Astrocyte of the spinal cord (primary cell): ENCODE data around the gene ZSCAN20.

Experiments
- DNase-seq: peaks from one replicate; pipeline ENCODE4 v3.0.0; 2011; ENCODE audit warnings: low read depth, low spot score
- H3K4me3 ChIP-seq: 2 replicates; pipeline ENCODE4 v1.5.1; 2011; ENCODE audit warnings: low read depth, mild to moderate bottlenecking, low read length, moderate library complexity
- CTCF ChIP-seq: IDR thresholded peaks from 2 replicates; pipeline ENCODE4 v1.5.1; 2012; ENCODE audit warnings: low read depth, mild to moderate bottlenecking, low read length, inconsistent platforms
- in situ Hi-C: cut with HindIII; loops from 2 replicates; pipeline ENCODE4 v1.10.0; 2017; ENCODE audit warnings: low sequenced_read_pairs

Gene ZSCAN20

GRCh38 chr1:33465316-33465715, 7.1 kb upstream of the ZSCAN20 start:
- in situ Hi-C loops, result no loop called here
- no peak for TF ChIP-seq CTCF
- no peak for DNase-seq
- H3K4me3 ChIP-seq, result no peak overlapping the region

GRCh38 chr1:33466159-33466558, 6.3 kb upstream of the ZSCAN20 start:
- H3K4me3 ChIP-seq, result no peak overlapping the region
- in situ Hi-C loops, result no loop called here
- DNase-seq, result no peak
- no peak for TF ChIP-seq CTCF

- no peak overlapping the region for H3K4me3 ChIP-seq
- TF ChIP-seq CTCF, result no peak
- no peak for DNase-seq
- in situ Hi-C loops, result no loop called here
Measured at GRCh38 chr1:33468011-33468410, 4.4 kb upstream of the ZSCAN20 start.

GRCh38 chr1:33468531-33468930, 3.9 kb upstream of the ZSCAN20 start:
- TF ChIP-seq CTCF, result no peak
- DNase-seq, result peak; percentile 9
- in situ Hi-C loops, result no loop called here
- H3K4me3 ChIP-seq, result no peak overlapping the region

GRCh38 chr1:33468967-33469366, 3.5 kb upstream of the ZSCAN20 start:
- in situ Hi-C loops, result no loop called here
- TF ChIP-seq CTCF, result no peak

GRCh38 chr1:33469691-33470090, 2.8 kb upstream of the ZSCAN20 start:
- in situ Hi-C loops, result no loop called here
- no peak overlapping the region for H3K4me3 ChIP-seq
- DNase-seq, result no peak
- no peak for TF ChIP-seq CTCF

More at GRCh38 chr1:33468967-33469366, 3.5 kb upstream of the ZSCAN20 start:
- DNase-seq, result no peak
- no peak overlapping the region for H3K4me3 ChIP-seq

- peak; percentile 89 for DNase-seq
- H3K4me3 ChIP-seq, result no peak overlapping the region
- peak; percentile 86 for TF ChIP-seq CTCF
- in situ Hi-C loops, result no loop called here
Measured at GRCh38 chr1:33470495-33471012, 1.9 kb upstream of the ZSCAN20 start.
